SK-N-SH (cell line): ENCODE results near the gene ITGAE.

Source experiments
- CTCF ChIP-seq: fragments of 200-600 bp; sonication (generic); IDR thresholded peaks from 2 replicates; pipeline ENCODE4 v1.6.1; 2017; ENCODE audit warnings: antibody characterized with exemption, mild to moderate bottlenecking, moderate library complexity
- EP300 ChIP-seq, 2 experiments: IDR thresholded peaks; 2 replicates each; pipeline versions ENCODE4 v1.4.0 to v1.6.1; 2012; ENCODE audit warnings: borderline replicate concordance in 1 of 2, low read depth in 1 of 2, low read length in 1 of 2
- EZH2phosphoT487 ChIP-seq: fragments of 200-600 bp; sonication (generic); IDR thresholded peaks from 2 replicates; pipeline ENCODE4 v1.6.1; 2017; ENCODE audit warnings: low read depth, mixed run types, mild to moderate bottlenecking, antibody characterized with exemption, moderate library complexity, borderline replicate concordance
- FOXM1 ChIP-seq: IDR thresholded peaks from 2 replicates; pipeline ENCODE4 v1.4.0; 2012; ENCODE audit warnings: low read depth, mild to moderate bottlenecking
- JUND ChIP-seq: IDR thresholded peaks from 2 replicates; pipeline ENCODE4 v1.4.0; 2012
- NFIC ChIP-seq: IDR thresholded peaks from 2 replicates; pipeline ENCODE4 v1.4.0; 2012; ENCODE audit warnings: borderline replicate concordance
- NRF1 ChIP-seq: IDR thresholded peaks from 2 replicates; pipeline ENCODE4 v1.6.1; 2012; ENCODE audit warnings: low read depth, mild to moderate bottlenecking, low read length
- POLR2AphosphoS5 ChIP-seq: IDR thresholded peaks from 2 replicates; pipeline ENCODE4 v1.6.1; 2012; ENCODE audit warnings: low read depth, low read length
- RXRA ChIP-seq: IDR thresholded peaks from 2 replicates; pipeline ENCODE4 v1.4.0; 2012; ENCODE audit warnings: low read depth, mild to moderate bottlenecking, borderline replicate concordance
- SMC3 ChIP-seq: IDR thresholded peaks from 2 replicates; pipeline ENCODE4 v1.6.1; 2012; ENCODE audit warnings: low read depth, low read length, improper control_type of control experiment
- TEAD4 ChIP-seq: IDR thresholded peaks from 2 replicates; pipeline ENCODE4 v1.4.0; 2012; ENCODE audit warnings: mild to moderate bottlenecking, borderline replicate concordance; ENCODE audit not compliant: insufficient read depth
- USF1 ChIP-seq: IDR thresholded peaks from 2 replicates; pipeline ENCODE4 v1.4.0; 2012; ENCODE audit warnings: low read depth, borderline replicate concordance
- YY1 ChIP-seq: IDR thresholded peaks from 2 replicates; pipeline ENCODE4 v1.4.0; 2012; ENCODE audit warnings: low read depth, mild to moderate bottlenecking
- ZBTB33 ChIP-seq: IDR thresholded peaks from 2 replicates; pipeline ENCODE4 v1.4.0; 2012; ENCODE audit warnings: low read depth, borderline replicate concordance

- TF ChIP-seq USF1, result no peak
- TF ChIP-seq CTCF, result no peak
- no peak for TF ChIP-seq NRF1
- no peak for TF ChIP-seq FOXM1
- no peak for TF ChIP-seq POLR2AphosphoS5
- TF ChIP-seq EZH2phosphoT487, result no peak
- TF ChIP-seq YY1, result no peak
- TF ChIP-seq NFIC, result no peak
- TF ChIP-seq TEAD4, result no peak
- TF ChIP-seq JUND, result no peak
- no peak for TF ChIP-seq ZBTB33
- TF ChIP-seq EP300 (IDR thresholded peaks at IDR 0.05; ENCODE audit: borderline replicate concordance in 1 of 2, low read depth in 1 of 2, low read length in 1 of 2), result no peak
- TF ChIP-seq SMC3, result no peak
- TF ChIP-seq RXRA, result no peak
These were observed 14.1 kb upstream of the ITGAE start for GRCh38 chr17:3815122-3815521.
